ENCODE results near the gene MAML3. TPM values are rescaled to one million over a fixed set of nuclear protein-coding genes. Genes with fewer than 3 reads are reported as not detected.

MAML3 gene
- total RNA-seq, 4 donors from 2014 or later: 16.1 to 40.0 (median 18.1) TPM

GRCh38 chr4:139905489-139905888 is 248.5 kb downstream of the MAML3 start:
- intact Hi-C loops (cut with DNase I; ENCODE audit: low total_unique reads): no loop called here
- H3K27ac ChIP-seq: no peak overlapping the region

GRCh38 chr4:139904406-139904805 is 249.6 kb downstream of the MAML3 start:
- in situ Hi-C loops (cut with MboI; ENCODE audit: low pct_ligation_motif_present in 1 of 4, low pct_unique_long_range_greater_than_20kb in 1 of 4, low sequenced_read_pairs in 3 of 4) (no loop called here), intact Hi-C loops (cut with DNase I; ENCODE audit: low total_unique reads) (no loop called here)
- no peak overlapping the region for H3K4me3 ChIP-seq
- TF ChIP-seq EP300 (IDR thresholded peaks at IDR 0.05; ENCODE audit: low read depth) (no peak), POLR2AphosphoS5 (IDR thresholded peaks at IDR 0.05) (no peak), POLR2A (IDR thresholded peaks at IDR 0.05) (no peak), CTCF (IDR thresholded peaks at IDR 0.05) (no peak)
- H3K9me3 ChIP-seq: no peaks in the 10 kb centered on the region
- no peak overlapping the region for H3K27ac ChIP-seq
- no peaks in the 10 kb centered on the region for H3K36me3 ChIP-seq
- H3K4me1 ChIP-seq: peaks cover 0 to 10% (median 4%) of the 10 kb centered on the region in 4 donors
- WGBS, 2 donors (ENCODE audit: low coverage in 1 of 2): 92 to 97% methylated on average over 5 of the region's 5 CpGs
- DNase-seq: no peak
- no peaks in the 10 kb centered on the region for H3K27me3 ChIP-seq

More at GRCh38 chr4:139905489-139905888, 248.5 kb downstream of the MAML3 start:
- Histone ChIP-seq H3K4me1 (peaks cover 0 to 10% (median 4%) of the 10 kb centered on the region in 4 donors), H3K27me3 (no peaks in the 10 kb centered on the region), H3K4me3 (no peak overlapping the region), H3K9me3 (no peaks in the 10 kb centered on the region), H3K36me3 (no peaks in the 10 kb centered on the region)
- no peak for DNase-seq
- TF ChIP-seq EP300 (IDR thresholded peaks at IDR 0.05; ENCODE audit: low read depth): no peak
- 74 to 88% methylated on average over 1 of the region's 1 CpG for WGBS, 2 donors (ENCODE audit: low coverage in 1 of 2)
- in situ Hi-C loops (cut with MboI; ENCODE audit: low pct_ligation_motif_present in 1 of 4, low pct_unique_long_range_greater_than_20kb in 1 of 4, low sequenced_read_pairs in 3 of 4): no loop called here

- Histone ChIP-seq H3K27me3 (no peaks in the 10 kb centered on the region), H3K27ac (no peak overlapping the region), H3K4me1 (peaks cover 0 to 10% (median 4%) of the 10 kb centered on the region in 4 donors), H3K4me3 (no peak overlapping the region), H3K36me3 (no peaks in the 10 kb centered on the region), H3K9me3 (no peaks in the 10 kb centered on the region)
- TF ChIP-seq POLR2A (IDR thresholded peaks at IDR 0.05) (no peak), CTCF (IDR thresholded peaks at IDR 0.05) (no peak), POLR2AphosphoS5 (IDR thresholded peaks at IDR 0.05) (no peak), EP300 (IDR thresholded peaks at IDR 0.05; ENCODE audit: low read depth) (no peak)
- no peak for DNase-seq
- in situ Hi-C loops (cut with MboI; ENCODE audit: low pct_ligation_motif_present in 1 of 4, low pct_unique_long_range_greater_than_20kb in 1 of 4, low sequenced_read_pairs in 3 of 4) (no loop called here), intact Hi-C loops (cut with DNase I; ENCODE audit: low total_unique reads) (no loop called here)
- 72 to 97% methylated on average over 2 of the region's 2 CpGs for WGBS, 2 donors (ENCODE audit: low coverage in 1 of 2)
Observed at GRCh38 chr4:139903845-139904244, 250.1 kb downstream of the MAML3 start.

DNA sequence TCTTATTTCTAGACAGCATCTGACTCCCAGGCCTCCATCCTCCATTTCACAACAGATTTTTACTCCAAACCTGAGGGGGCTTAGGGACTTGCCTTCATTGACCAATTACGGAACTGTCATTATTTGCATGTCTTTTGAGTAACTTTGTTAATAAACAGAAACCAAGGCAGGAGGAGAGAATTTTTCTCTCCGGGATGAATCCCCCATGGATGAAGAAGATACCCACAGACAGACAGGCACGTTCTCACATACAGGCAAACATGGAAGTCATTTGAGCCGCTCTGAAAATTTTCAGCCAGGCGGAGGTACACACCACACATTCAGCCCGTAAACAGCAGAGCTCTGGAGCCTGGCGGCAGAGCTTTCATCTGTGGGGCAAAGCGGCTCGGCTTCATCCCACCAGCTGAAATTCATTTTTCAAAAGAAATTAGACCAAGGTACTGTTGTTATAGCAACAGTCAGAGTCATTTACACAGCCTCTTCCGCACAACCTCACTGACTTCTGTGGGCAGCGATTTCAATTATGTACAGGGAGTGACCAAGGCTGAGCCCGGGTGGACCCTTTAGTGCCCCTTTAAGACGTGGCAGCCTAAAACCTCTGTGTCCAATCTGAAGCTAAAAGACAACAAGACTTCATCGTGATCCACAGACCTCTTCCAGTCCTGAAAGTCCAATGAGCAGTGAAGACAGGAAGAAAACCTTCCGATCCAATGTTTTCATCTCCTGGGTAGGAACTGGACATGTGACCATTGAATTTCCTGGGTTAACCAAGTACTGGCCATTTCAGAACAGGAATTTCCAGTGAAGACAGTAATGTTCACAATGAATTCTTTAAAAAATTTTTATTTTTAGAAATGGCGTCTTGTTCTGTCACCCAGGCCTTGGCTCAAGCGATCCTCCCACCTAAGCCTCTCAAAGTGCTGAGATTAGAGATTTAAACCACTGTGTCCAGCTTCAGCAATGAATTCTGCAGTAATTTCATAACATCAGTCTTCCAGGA is 251.4 kb downstream of the MAML3 start:
- Histone ChIP-seq H3K4me3 (peak overlapping the region in 2 of 4 donors; percentile 10 to 27), H3K36me3 (no peaks in the 10 kb centered on the region), H3K27me3 (no peaks in the 10 kb centered on the region), H3K9me3 (no peaks in the 10 kb centered on the region), H3K4me1 (peaks cover 0 to 10% (median 4%) of the 10 kb centered on the region in 4 donors), H3K27ac (peak overlapping the region in 2 of 4 donors; percentile 43 to 62)
- intact Hi-C loops (cut with DNase I; ENCODE audit: low total_unique reads) (no loop called here), in situ Hi-C loops (cut with MboI; ENCODE audit: low pct_ligation_motif_present in 1 of 4, low pct_unique_long_range_greater_than_20kb in 1 of 4, low sequenced_read_pairs in 3 of 4) (no loop called here)
- DNase-seq: no peak
- TF ChIP-seq POLR2AphosphoS5 (IDR thresholded peaks at IDR 0.05): no peak
- TF ChIP-seq EP300 (IDR thresholded peaks at IDR 0.05; ENCODE audit: low read depth): no peak
- TF ChIP-seq CTCF (IDR thresholded peaks at IDR 0.05): no peak
- no peak for TF ChIP-seq POLR2A (IDR thresholded peaks at IDR 0.05)
- WGBS, 2 donors (ENCODE audit: low coverage in 1 of 2): 72 to 76% methylated on average over 4 to 17 of the region's 17 CpGs

Data from transverse colon (tissue), 4 donors.